NCI-H774 (cell line): Measurements from ENCODE around the gene RFX8.
"Not testable (repeated sequence)": the region's sequence is repeated elsewhere in the genome, so short reads cannot be mapped to it uniquely, and the experiment has no call there.

ENCODE experiments used
- DNase-seq: peaks from one replicate; lab custom pipeline; 2025; lab: John Stamatoyannopoulos, UW

RFX8 gene

GRCh38 chr2:101440127-101440738, 34.7 kb downstream of the RFX8 start:
- DNase-seq, result no peak

- DNase-seq, result no peak
Observed at GRCh38 chr2:101439716-101440115, 35.2 kb downstream of the RFX8 start.

- DNase-seq, result not testable (repeated sequence)
Observed at GRCh38 chr2:101438555-101438954, 36.4 kb downstream of the RFX8 start.

GRCh38 chr2:101435001-101435862, 39.7 kb downstream of the RFX8 start:
- DNase-seq, result no peak

GRCh38 chr2:101433465-101433864, 41.4 kb downstream of the RFX8 start:
- no peak for DNase-seq

- no peak for DNase-seq
Observed at GRCh38 chr2:101432411-101433181, 42.3 kb downstream of the RFX8 start.

GRCh38 chr2:101431486-101431885, 43.4 kb downstream of the RFX8 start:
- no peak for DNase-seq

- DNase-seq, result no peak
Observed at GRCh38 chr2:101430156-101430555, 44.8 kb downstream of the RFX8 start.

- DNase-seq, result no peak
Observed at GRCh38 chr2:101429453-101429852, 45.5 kb downstream of the RFX8 start.

GRCh38 chr2:101428422-101429176, 46.3 kb downstream of the RFX8 start:
- no peak for DNase-seq

GRCh38 chr2:101427743-101428142, 47.2 kb downstream of the RFX8 start:
- no peak for DNase-seq

- no peak for DNase-seq
Observed at GRCh38 chr2:101427240-101427639, 47.7 kb downstream of the RFX8 start.

GRCh38 chr2:101426822-101427221, 48.1 kb downstream of the RFX8 start:
- DNase-seq, result no peak

- no peak for DNase-seq
Observed at GRCh38 chr2:101420623-101421022, 54.3 kb downstream of the RFX8 start.

- no peak for DNase-seq
Observed at GRCh38 chr2:101419096-101419663, 55.7 kb downstream of the RFX8 start.

- DNase-seq, result no peak
Observed at GRCh38 chr2:101418460-101419095, 56.3 kb downstream of the RFX8 start.

- no peak for DNase-seq
Observed at GRCh38 chr2:101416609-101417008, 58.3 kb downstream of the RFX8 start.

GRCh38 chr2:101415884-101416283, 59.0 kb downstream of the RFX8 start:
- DNase-seq, result no peak

- no peak for DNase-seq
Observed at GRCh38 chr2:101415220-101415619, 59.7 kb downstream of the RFX8 start.

GRCh38 chr2:101412092-101412694, 62.7 kb downstream of the RFX8 start:
- no peak for DNase-seq

GRCh38 chr2:101410746-101411145, 64.2 kb downstream of the RFX8 start:
- no peak for DNase-seq
